Measurements from ENCODE around the gene F9. TPM values are rescaled to one million over a fixed set of nuclear protein-coding genes. Genes with fewer than 3 reads are reported as not detected.
"Not testable (repeated sequence)": the region's sequence is repeated elsewhere in the genome, so short reads cannot be mapped to it uniquely, and the experiment has no call there.

Gene F9
- not detected for total RNA-seq

DNA sequence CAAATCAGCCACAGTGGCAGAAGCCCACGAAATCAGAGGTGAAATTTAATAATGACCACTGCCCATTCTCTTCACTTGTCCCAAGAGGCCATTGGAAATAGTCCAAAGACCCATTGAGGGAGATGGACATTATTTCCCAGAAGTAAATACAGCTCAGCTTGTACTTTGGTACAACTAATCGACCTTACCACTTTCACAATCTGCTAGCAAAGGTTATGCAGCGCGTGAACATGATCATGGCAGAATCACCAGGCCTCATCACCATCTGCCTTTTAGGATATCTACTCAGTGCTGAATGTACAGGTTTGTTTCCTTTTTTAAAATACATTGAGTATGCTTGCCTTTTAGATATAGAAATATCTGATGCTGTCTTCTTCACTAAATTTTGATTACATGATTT, at the start of gene F9:
Gene F9, plus strand, starts transcription at position 190 of the 400 bp plus-strand sequence. Its CDS starts 26 bp downstream, at position 216.
- Mint-ChIP-seq H3K36me3 (ENCODE audit: low read depth) (no peaks in the 10 kb centered on the region), H3K27ac (no peak within 1 kb of the TSS), H3K27me3 (no peaks in the 10 kb centered on the region), H3K4me3 (no peak within 1 kb of the TSS), H3K9me3 (ENCODE audit: low read depth) (no peaks in the 10 kb centered on the region), H3K4me1 (no peaks in the 10 kb centered on the region)
- DNase-seq (no peak), ATAC-seq (no peak)
- intact Hi-C loops (cut with DNase I, micrococcal nuclease) = no loop called here
- ChIA-PET POLR2A (no interaction called here), CTCF (interaction anchor here (1.1 kb wide), 1 partner anchor 9 kb away, joined by 3 read pairs; no protein-coding TSS in a partner anchor)

DNA sequence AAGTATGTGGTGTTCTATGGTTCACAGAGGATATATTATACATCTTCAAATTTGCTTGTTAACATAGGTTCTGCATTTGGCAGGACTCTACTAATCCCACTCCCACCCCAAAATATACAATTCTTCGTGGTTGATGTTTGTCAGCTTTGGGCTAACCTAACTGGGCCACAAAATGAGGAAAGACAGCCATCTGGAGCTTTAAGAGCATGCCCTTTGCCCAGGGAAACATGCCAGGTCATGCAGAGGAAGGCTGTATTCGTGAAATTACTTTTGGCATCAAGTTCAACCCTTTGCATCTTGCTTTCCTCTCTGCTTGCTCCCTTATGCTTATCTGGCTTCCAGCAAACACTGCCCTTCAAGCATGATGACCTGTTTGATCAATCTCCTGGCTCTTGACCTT, 46.8 kb upstream of the F9 start:
- Mint-ChIP-seq H3K27ac (no peak overlapping the region), H3K9me3 (ENCODE audit: low read depth) (no peaks in the 10 kb centered on the region), H3K4me1 (no peaks in the 10 kb centered on the region), H3K27me3 (peaks cover 3% of the 10 kb centered on the region), H3K4me3 (no peak overlapping the region), H3K36me3 (ENCODE audit: low read depth) (no peaks in the 10 kb centered on the region)
- DNase-seq = no peak
- ATAC-seq = no peak
- intact Hi-C loops (cut with DNase I, micrococcal nuclease) = no loop called here
- CTCF ChIA-PET = interaction anchor here (0.7 kb wide), 1 partner anchor 1325 kb away, joined by 4 read pairs; no protein-coding TSS in a partner anchor
- POLR2A ChIA-PET = no interaction called here

- ChIA-PET CTCF (no interaction called here), POLR2A (no interaction called here)
- H3K27me3 Mint-ChIP-seq = peaks cover 3% of the 10 kb centered on the region
- no peaks in the 10 kb centered on the region for H3K9me3 Mint-ChIP-seq (ENCODE audit: low read depth)
- no peaks in the 10 kb centered on the region for H3K36me3 Mint-ChIP-seq (ENCODE audit: low read depth)
- no peaks in the 10 kb centered on the region for H3K4me1 Mint-ChIP-seq
- ATAC-seq (no peak), DNase-seq (no peak)
- H3K27ac Mint-ChIP-seq = no peak overlapping the region
- intact Hi-C loops (cut with DNase I, micrococcal nuclease) = no loop called here
- no peak overlapping the region for H3K4me3 Mint-ChIP-seq
These were observed 45.9 kb upstream of the F9 start for GRCh38 chrX:139484591-139484990.

DNA sequence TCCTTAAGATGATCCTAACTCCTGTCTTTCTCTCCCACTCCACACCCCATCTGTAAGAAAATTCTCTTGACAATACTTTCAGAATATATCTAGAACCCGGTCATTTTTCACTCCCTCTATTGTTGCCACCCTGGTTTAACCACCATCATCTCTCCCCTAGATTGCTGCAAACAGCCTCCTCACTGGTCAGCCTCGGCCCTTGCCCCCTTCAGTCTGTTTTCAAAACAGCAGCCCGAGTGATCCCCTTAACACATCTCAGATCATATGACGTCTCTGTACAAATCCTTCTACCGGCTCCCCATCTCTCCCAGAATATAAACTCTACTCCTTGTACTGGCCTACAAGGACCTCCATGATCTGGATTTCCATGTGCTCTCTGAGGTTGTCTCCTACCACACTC, 35.2 kb upstream of the F9 start:
- ATAC-seq (no peak), DNase-seq (no peak)
- no peaks in the 10 kb centered on the region for H3K4me1 Mint-ChIP-seq
- H3K27me3 Mint-ChIP-seq = no peaks in the 10 kb centered on the region
- intact Hi-C loops (cut with DNase I, micrococcal nuclease) = no loop called here
- ChIA-PET POLR2A (no interaction called here), CTCF (no interaction called here)
- H3K9me3 Mint-ChIP-seq (ENCODE audit: low read depth) = no peaks in the 10 kb centered on the region
- no peak overlapping the region for H3K27ac Mint-ChIP-seq
- H3K4me3 Mint-ChIP-seq = no peak overlapping the region
- no peaks in the 10 kb centered on the region for H3K36me3 Mint-ChIP-seq (ENCODE audit: low read depth)

- Mint-ChIP-seq H3K9me3 (ENCODE audit: low read depth) (no peaks in the 10 kb centered on the region), H3K27me3 (no peaks in the 10 kb centered on the region), H3K4me3 (no peak overlapping the region), H3K36me3 (ENCODE audit: low read depth) (no peaks in the 10 kb centered on the region), H3K27ac (no peak overlapping the region), H3K4me1 (no peaks in the 10 kb centered on the region)
- ATAC-seq (no peak), DNase-seq (no peak)
- CTCF ChIA-PET = no interaction called here
- POLR2A ChIA-PET = no interaction called here
- intact Hi-C loops (cut with DNase I, micrococcal nuclease) = no loop called here
These were observed 24.2 kb upstream of the F9 start for GRCh38 chrX:139506333-139506732.

DNA sequence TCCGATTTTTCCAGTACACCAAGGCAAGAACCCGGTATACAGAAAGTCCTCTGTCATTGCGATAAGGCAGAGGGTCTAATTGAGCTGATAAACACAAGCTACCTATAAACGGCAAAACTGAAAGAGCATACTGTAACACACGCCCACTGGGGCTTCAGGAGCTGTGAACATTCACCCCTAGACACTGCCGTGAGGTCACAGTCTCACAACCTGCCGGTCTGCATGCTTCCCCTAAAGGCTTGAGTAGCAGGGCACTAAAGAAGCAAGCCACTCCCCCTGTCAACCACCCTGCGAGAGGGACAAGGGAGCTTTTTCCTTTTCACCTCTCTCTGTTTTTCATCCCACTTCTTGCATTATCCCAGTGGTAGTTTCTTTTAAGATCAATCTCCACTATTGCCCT, 22.4 kb upstream of the F9 start:
- POLR2A ChIA-PET = no interaction called here
- DNase-seq (no peak), ATAC-seq (no peak)
- no peaks in the 10 kb centered on the region for H3K27me3 Mint-ChIP-seq
- H3K36me3 Mint-ChIP-seq (ENCODE audit: low read depth) = no peaks in the 10 kb centered on the region
- H3K4me1 Mint-ChIP-seq = no peaks in the 10 kb centered on the region
- CTCF ChIA-PET = interaction anchor here (0.7 kb wide), 1 partner anchor 15 kb away, joined by 3 read pairs; no protein-coding TSS in a partner anchor
- H3K27ac Mint-ChIP-seq = no peak overlapping the region
- no peaks in the 10 kb centered on the region for H3K9me3 Mint-ChIP-seq (ENCODE audit: low read depth)
- intact Hi-C loops (cut with DNase I, micrococcal nuclease) = no loop called here
- H3K4me3 Mint-ChIP-seq = no peak overlapping the region

DNA sequence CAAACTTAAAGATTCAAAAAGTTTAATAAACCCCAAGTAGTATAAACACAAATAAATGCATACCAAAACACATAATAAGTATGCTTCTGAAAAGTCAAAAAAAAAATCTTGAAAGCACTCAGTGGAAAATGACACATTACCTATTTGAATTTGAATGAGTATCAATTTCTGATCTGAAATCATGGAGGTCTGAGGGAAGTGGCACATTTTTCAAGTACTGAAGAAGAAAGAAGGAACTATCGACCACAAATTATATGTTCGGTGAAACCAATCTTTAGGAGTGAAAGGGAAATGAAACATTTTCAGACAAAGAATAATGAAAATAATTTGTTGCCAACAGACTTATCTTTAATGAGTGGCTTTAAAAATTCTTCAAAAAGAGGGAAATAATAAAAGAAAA, 12.1 kb upstream of the F9 start:
- H3K9me3 Mint-ChIP-seq (ENCODE audit: low read depth) = no peaks in the 10 kb centered on the region
- no peak for DNase-seq
- ChIA-PET POLR2A (no interaction called here), CTCF (interaction anchor here (0.6 kb wide), 1 partner anchor 1144 kb away, joined by 3 read pairs; no protein-coding TSS in a partner anchor)
- H3K27me3 Mint-ChIP-seq = no peaks in the 10 kb centered on the region
- intact Hi-C loops (cut with DNase I, micrococcal nuclease) = no loop called here
- no peak for ATAC-seq
- H3K36me3 Mint-ChIP-seq (ENCODE audit: low read depth) = no peaks in the 10 kb centered on the region
- H3K27ac Mint-ChIP-seq = no peak overlapping the region
- no peak overlapping the region for H3K4me3 Mint-ChIP-seq
- H3K4me1 Mint-ChIP-seq = no peaks in the 10 kb centered on the region

- CTCF ChIA-PET; DNase-seq; POLR2A ChIA-PET; H3K4me3 Mint-ChIP-seq; H3K9me3 Mint-ChIP-seq (ENCODE audit: low read depth); H3K36me3 Mint-ChIP-seq (ENCODE audit: low read depth); H3K4me1 Mint-ChIP-seq; H3K27ac Mint-ChIP-seq; ATAC-seq; H3K27me3 Mint-ChIP-seq; intact Hi-C loops (cut with DNase I, micrococcal nuclease): not testable (repeated sequence)
These were observed 1.7 kb upstream of the F9 start for GRCh38 chrX:139528829-139529228.

DNA sequence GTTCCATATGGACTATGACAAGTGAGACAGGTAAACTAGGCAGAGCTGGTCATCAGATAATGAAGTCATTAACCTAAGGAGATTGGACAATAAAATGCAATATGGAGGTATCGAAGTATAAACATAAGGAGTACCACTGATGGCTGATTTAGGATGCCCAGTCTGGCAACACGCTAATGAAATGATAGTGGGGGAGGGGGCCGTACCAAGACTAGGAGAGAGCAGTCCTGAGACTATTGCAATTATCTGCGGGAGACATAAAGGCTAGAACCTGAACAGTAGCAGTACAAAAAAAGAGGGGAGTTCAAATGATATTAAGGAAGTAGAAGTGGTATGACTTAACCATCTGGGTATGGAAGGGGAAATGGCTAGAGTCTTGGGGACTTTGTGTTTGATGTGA, 2.3 kb downstream of the F9 start:
- CTCF ChIA-PET = no interaction called here
- Mint-ChIP-seq H3K27me3 (no peaks in the 10 kb centered on the region), H3K9me3 (ENCODE audit: low read depth) (no peaks in the 10 kb centered on the region), H3K4me1 (no peaks in the 10 kb centered on the region), H3K27ac (no peak overlapping the region), H3K4me3 (no peak overlapping the region), H3K36me3 (ENCODE audit: low read depth) (no peaks in the 10 kb centered on the region)
- intact Hi-C loops (cut with DNase I, micrococcal nuclease) = no loop called here
- POLR2A ChIA-PET = no interaction called here
- DNase-seq = no peak
- ATAC-seq = no peak

DNA sequence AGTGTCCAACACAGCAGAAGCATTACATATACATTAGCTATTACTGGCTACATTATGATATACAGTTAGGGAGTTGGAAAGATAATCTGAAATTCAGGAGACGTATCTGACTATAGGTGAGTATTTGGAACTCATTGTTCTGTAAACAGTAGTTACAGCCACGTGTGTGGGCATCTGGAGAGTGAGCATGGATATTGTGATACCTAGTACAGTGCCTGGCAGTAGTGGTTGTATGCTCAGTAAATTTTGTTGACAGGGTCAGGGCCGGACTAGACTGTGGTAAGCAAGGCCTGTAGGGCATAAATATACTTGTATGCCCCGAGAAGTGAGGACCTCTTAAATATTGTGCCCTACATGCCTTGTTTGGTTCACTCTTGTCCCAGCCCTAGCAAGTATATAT, 2.9 kb downstream of the F9 start:
- POLR2A ChIA-PET = no interaction called here
- intact Hi-C loops (cut with DNase I, micrococcal nuclease) = no loop called here
- H3K4me3 Mint-ChIP-seq = no peak overlapping the region

DNA sequence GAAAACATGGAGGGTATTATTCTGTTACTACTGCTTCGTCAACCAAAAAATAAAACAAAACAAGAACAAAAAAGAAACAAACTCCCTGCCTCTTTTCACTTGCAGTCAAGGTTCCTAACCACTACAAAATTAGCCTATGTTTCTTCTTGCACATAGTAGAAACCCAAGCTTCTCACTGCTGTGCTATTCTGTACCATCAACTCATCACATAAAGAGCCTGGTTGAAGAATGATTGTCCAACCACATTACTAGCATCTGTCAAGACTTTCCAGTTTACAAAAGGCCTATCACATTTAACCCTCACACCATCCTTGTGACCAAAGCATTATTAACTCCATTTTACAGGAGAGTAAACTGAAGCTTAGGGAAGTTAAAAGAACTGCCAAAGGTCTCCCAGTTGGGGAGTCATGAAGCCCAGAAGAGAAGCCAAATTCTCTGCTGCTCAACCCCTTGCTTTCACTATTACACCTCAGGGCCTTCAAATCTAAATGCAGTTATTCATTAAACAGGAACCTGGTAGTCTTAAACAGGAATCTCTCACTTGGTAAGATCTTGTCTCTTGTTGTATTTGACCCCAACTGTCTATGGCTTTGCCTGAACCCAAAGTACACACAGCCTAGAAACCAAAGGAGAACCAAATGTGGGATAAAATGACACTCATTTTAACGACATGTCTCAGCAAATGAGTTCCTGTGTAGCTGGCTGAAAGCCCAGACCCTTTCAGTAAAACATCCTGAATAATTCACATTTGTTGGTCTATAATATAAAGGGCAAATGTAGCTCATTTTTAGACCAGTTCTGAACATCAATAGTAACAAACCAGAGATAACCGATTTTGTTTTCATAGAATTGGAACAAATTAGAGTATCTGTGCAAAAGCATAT, 8.6 kb downstream of the F9 start:
- no peaks in the 10 kb centered on the region for H3K4me1 Mint-ChIP-seq
- no peaks in the 10 kb centered on the region for H3K9me3 Mint-ChIP-seq (ENCODE audit: low read depth)
- H3K36me3 Mint-ChIP-seq (ENCODE audit: low read depth) = no peaks in the 10 kb centered on the region
- no peak overlapping the region for H3K27ac Mint-ChIP-seq
- DNase-seq (no peak), ATAC-seq (no peak)
- CTCF ChIA-PET = interaction anchor here (1.2 kb wide), 1 partner anchor 9 kb away, joined by 3 read pairs; the partner anchor contains the start of gene F9
- intact Hi-C loops (cut with DNase I, micrococcal nuclease) = no loop called here
- peaks cover 2% of the 10 kb centered on the region for H3K27me3 Mint-ChIP-seq
- POLR2A ChIA-PET = no interaction called here
- no peak overlapping the region for H3K4me3 Mint-ChIP-seq

More for the DNA sequence above, 2.9 kb downstream of the F9 start:
- Mint-ChIP-seq H3K36me3 (ENCODE audit: low read depth) (no peaks in the 10 kb centered on the region), H3K27ac (no peak overlapping the region), H3K4me1 (no peaks in the 10 kb centered on the region), H3K27me3 (no peaks in the 10 kb centered on the region), H3K9me3 (ENCODE audit: low read depth) (no peaks in the 10 kb centered on the region)
- DNase-seq (no peak), ATAC-seq (no peak)
- CTCF ChIA-PET = no interaction called here

GRCh38 chrX:139542652-139543051, 12.1 kb downstream of the F9 start:
- Mint-ChIP-seq H3K27ac (no peak overlapping the region), H3K4me3 (no peak overlapping the region), H3K27me3 (peaks cover 3% of the 10 kb centered on the region), H3K4me1 (no peaks in the 10 kb centered on the region), H3K36me3 (ENCODE audit: low read depth) (no peaks in the 10 kb centered on the region), H3K9me3 (ENCODE audit: low read depth) (no peaks in the 10 kb centered on the region)
- intact Hi-C loops (cut with DNase I, micrococcal nuclease) = no loop called here
- ATAC-seq (no peak), DNase-seq (no peak)
- ChIA-PET CTCF (no interaction called here), POLR2A (no interaction called here)
